HEK293 (cell line): ENCODE measurements around the gene NT5C2.
A peak's percentile ranks its signal among the peaks of the same experiment; 100 is the strongest.

Source experiments
- CTCF ChIP-seq: fragments of 450-650 bp; formaldehyde crosslinking; IDR thresholded peaks from 2 replicates; pipeline ENCODE4 v1.5.1; 2016; ENCODE audit warnings: missing biosample characterization, missing genetic modification characterization
- GLI2 ChIP-seq: fragments of 450-650 bp; formaldehyde crosslinking; IDR thresholded peaks from 2 replicates; pipeline ENCODE4; 2017; ENCODE audit warnings: missing biosample characterization, missing genetic modification characterization, low read depth, borderline replicate concordance
- HOXA7 ChIP-seq: sonication (generic); formaldehyde crosslinking; IDR thresholded peaks from 2 replicates; pipeline ENCODE4 v1.8.1; 2022; ENCODE audit warnings: missing genetic modification reagents, borderline replicate concordance
- HOXC10 ChIP-seq: sonication (generic); formaldehyde crosslinking; IDR thresholded peaks from 2 replicates; pipeline ENCODE4 v1.8.1; 2023; ENCODE audit warnings: mild to moderate bottlenecking, missing genetic modification reagents
- OSR2 ChIP-seq: fragments of 450-650 bp; formaldehyde crosslinking; IDR thresholded peaks from 2 replicates; pipeline ENCODE4 v1.5.1; 2016; ENCODE audit warnings: missing biosample characterization, missing genetic modification characterization
- PBX3 ChIP-seq: sonication (generic); formaldehyde crosslinking; IDR thresholded peaks from 2 replicates; pipeline ENCODE4 v1.8.1; 2022; ENCODE audit warnings: mild to moderate bottlenecking, moderate library complexity, missing genetic modification reagents
- REST ChIP-seq: fragments of 450-650 bp; formaldehyde crosslinking; IDR thresholded peaks from 2 replicates; pipeline ENCODE4 v1.5.1; 2016; ENCODE audit warnings: missing biosample characterization, missing genetic modification characterization
- SP2 ChIP-seq: fragments of 450-650 bp; formaldehyde crosslinking; IDR thresholded peaks from 2 replicates; pipeline ENCODE4 v1.5.1; 2016; ENCODE audit warnings: missing biosample characterization, missing genetic modification characterization
- TRIM28 ChIP-seq: IDR thresholded peaks from 2 replicates; pipeline ENCODE4 v1.6.1; 2011; ENCODE audit warnings: low read length, control low read depth, borderline replicate concordance
- ZBTB20 ChIP-seq: fragments of 450-650 bp; formaldehyde crosslinking; IDR thresholded peaks from 2 replicates; pipeline ENCODE4 v1.5.1; 2016; ENCODE audit warnings: missing biosample characterization, missing genetic modification characterization
- ZBTB21 ChIP-seq: fragments of 450-650 bp; formaldehyde crosslinking; IDR thresholded peaks from 2 replicates; pipeline ENCODE4 v1.5.1; 2017; ENCODE audit warnings: missing biosample characterization, missing genetic modification characterization
- ZBTB8A ChIP-seq: fragments of 450-650 bp; formaldehyde crosslinking; IDR thresholded peaks from 2 replicates; pipeline ENCODE4 v1.5.1; 2016; ENCODE audit warnings: missing biosample characterization, missing genetic modification characterization
- ZNF114 ChIP-seq: fragments of 450-650 bp; formaldehyde crosslinking; IDR thresholded peaks from 2 replicates; pipeline ENCODE4 v1.5.0; 2017; ENCODE audit warnings: missing biosample characterization, missing genetic modification characterization
- ZNF184 ChIP-seq: fragments of 450-650 bp; IDR thresholded peaks from 2 replicates; pipeline ENCODE4 v1.5.1; 2018; ENCODE audit warnings: missing biosample characterization, mild to moderate bottlenecking, missing genetic modification characterization
- ZNF19 ChIP-seq: fragments of 450-650 bp; formaldehyde crosslinking; IDR thresholded peaks from 2 replicates; pipeline ENCODE4; 2016; ENCODE audit warnings: missing biosample characterization, missing genetic modification characterization, low read depth
- ZNF2 ChIP-seq: fragments of 450-650 bp; formaldehyde crosslinking; IDR thresholded peaks from 2 replicates; pipeline ENCODE4 v1.5.1; 2016; ENCODE audit warnings: missing biosample characterization, missing genetic modification characterization
- ZNF26 ChIP-seq: fragments of 450-650 bp; formaldehyde crosslinking; IDR thresholded peaks from 2 replicates; pipeline ENCODE4 v1.5.1; 2016; ENCODE audit warnings: missing biosample characterization, missing genetic modification characterization
- ZNF324 ChIP-seq: fragments of 450-650 bp; formaldehyde crosslinking; IDR thresholded peaks from 2 replicates; pipeline ENCODE4 v1.5.1; 2016; ENCODE audit warnings: missing biosample characterization, missing genetic modification characterization
- ZNF335 ChIP-seq: fragments of 450-650 bp; formaldehyde crosslinking; conservative IDR thresholded peaks from 2 replicates; pipeline ENCODE4 v1.5.1; 2016; ENCODE audit warnings: missing biosample characterization, missing genetic modification characterization
- ZNF426 ChIP-seq: fragments of 450-650 bp; formaldehyde crosslinking; IDR thresholded peaks from 2 replicates; pipeline ENCODE4 v1.5.1; 2017; ENCODE audit warnings: missing biosample characterization, missing genetic modification characterization, mild to moderate bottlenecking, inconsistent platforms, moderate library complexity
- ZNF518A ChIP-seq: fragments of 450-650 bp; formaldehyde crosslinking; conservative IDR thresholded peaks from 2 replicates; pipeline ENCODE4 v1.5.1; 2016; ENCODE audit warnings: low read depth, missing biosample characterization, missing genetic modification characterization
- ZNF530 ChIP-seq: fragments of 450-650 bp; formaldehyde crosslinking; IDR thresholded peaks from 2 replicates; pipeline ENCODE4 v1.5.1; 2016; ENCODE audit warnings: low read depth, missing biosample characterization, missing genetic modification characterization
- ZNF558 ChIP-seq: fragments of 450-650 bp; formaldehyde crosslinking; IDR thresholded peaks from 2 replicates; pipeline ENCODE4 v1.5.1; 2016; ENCODE audit warnings: missing biosample characterization, missing genetic modification characterization
- ZNF571 ChIP-seq: fragments of 450-650 bp; formaldehyde crosslinking; IDR thresholded peaks from 2 replicates; pipeline ENCODE4 v1.5.0; 2017; ENCODE audit warnings: missing biosample characterization, missing genetic modification characterization
- ZNF776 ChIP-seq: fragments of 450-650 bp; formaldehyde crosslinking; IDR thresholded peaks from 2 replicates; pipeline ENCODE4 v1.5.0; 2017; ENCODE audit warnings: missing biosample characterization, missing genetic modification characterization, borderline replicate concordance
- ZSCAN30 ChIP-seq: fragments of 450-650 bp; IDR thresholded peaks from 2 replicates; pipeline ENCODE4 v1.5.1; 2018; ENCODE audit warnings: missing biosample characterization, mild to moderate bottlenecking, missing genetic modification characterization, moderate library complexity
- TF ChIP-seq, protein P1 (sequence below): fragments of 450-650 bp; formaldehyde crosslinking; IDR thresholded peaks from 2 replicates; pipeline ENCODE4 v1.5.1; 2017; ENCODE audit warnings: missing biosample characterization, missing genetic modification characterization

Gene NT5C2

DNA sequence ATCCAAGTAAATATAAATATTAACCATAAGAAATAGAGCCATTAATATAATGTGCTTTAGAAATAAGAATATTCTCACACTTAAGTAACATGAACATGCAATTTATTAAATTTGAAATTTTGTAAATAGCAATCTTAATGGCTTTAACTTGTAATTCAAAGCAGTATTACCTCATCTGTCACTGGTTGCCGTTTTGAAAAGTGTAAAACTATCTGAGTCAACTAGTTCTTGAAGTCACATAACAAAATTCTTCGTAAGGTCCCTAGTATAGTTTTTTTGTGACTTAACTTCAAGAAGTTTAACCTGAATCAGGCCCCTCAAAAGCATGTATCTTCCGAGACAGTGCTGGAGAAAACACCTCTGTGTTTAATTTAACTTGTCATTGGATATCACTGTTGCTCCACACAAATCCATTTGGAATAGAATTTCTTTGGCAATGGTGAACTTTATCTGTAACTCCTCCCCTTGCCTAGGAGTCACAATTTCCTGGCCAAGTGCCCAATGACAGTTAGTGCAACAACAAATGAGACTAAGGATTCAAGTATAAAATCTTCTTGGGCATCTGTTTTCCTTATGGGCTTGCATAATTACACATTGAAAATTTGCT is 47.1 kb downstream of the NT5C2 start (continued):
- TF ChIP-seq ZNF518A (tag by site-specific recombination): no peak
- no peak for TF ChIP-seq ZNF776 (tag by site-specific recombination)
- no peak for TF ChIP-seq OSR2 (tag by site-specific recombination)
- peak; percentile 51; the same call in 1 of the 2 replicates for TF ChIP-seq ZNF335 (tag by site-specific recombination)
- no peak for TF ChIP-seq REST (tag by site-specific recombination)
- TF ChIP-seq, protein P1, sequence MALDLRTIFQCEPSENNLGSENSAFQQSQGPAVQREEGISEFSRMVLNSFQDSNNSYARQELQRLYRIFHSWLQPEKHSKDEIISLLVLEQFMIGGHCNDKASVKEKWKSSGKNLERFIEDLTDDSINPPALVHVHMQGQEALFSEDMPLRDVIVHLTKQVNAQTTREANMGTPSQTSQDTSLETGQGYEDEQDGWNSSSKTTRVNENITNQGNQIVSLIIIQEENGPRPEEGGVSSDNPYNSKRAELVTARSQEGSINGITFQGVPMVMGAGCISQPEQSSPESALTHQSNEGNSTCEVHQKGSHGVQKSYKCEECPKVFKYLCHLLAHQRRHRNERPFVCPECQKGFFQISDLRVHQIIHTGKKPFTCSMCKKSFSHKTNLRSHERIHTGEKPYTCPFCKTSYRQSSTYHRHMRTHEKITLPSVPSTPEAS (tag by site-specific recombination): no peak
- TF ChIP-seq HOXC10 (CRISPR knock-in tag): no peak
- peak; percentile 38; the same call in 1 of the 2 replicates for TF ChIP-seq ZBTB20 (tag by site-specific recombination)
- no peak for TF ChIP-seq ZNF426
- no peak for TF ChIP-seq CTCF (tag by site-specific recombination)
- TF ChIP-seq ZNF184: peak; percentile 64; the same call in 1 of the 2 replicates
- TF ChIP-seq ZBTB21: no peak
- no peak for TF ChIP-seq ZNF114
- peak; percentile 47; the same call in 1 of the 2 replicates for TF ChIP-seq TRIM28
- no peak for TF ChIP-seq PBX3 (CRISPR knock-in tag)
- no peak for TF ChIP-seq ZBTB8A (tag by site-specific recombination)
- TF ChIP-seq HOXA7 (CRISPR knock-in tag): no peak
- TF ChIP-seq ZNF2 (tag by site-specific recombination): no peak
- no peak for TF ChIP-seq ZNF324 (tag by site-specific recombination)
- no peak for TF ChIP-seq ZNF26 (tag by site-specific recombination)
- TF ChIP-seq SP2 (tag by site-specific recombination): no peak
- no peak for TF ChIP-seq GLI2 (tag by site-specific recombination)
- TF ChIP-seq ZNF19: no peak
- TF ChIP-seq ZNF530 (tag by site-specific recombination): no peak
- peak; percentile 46; the same call in 1 of the 2 replicates for TF ChIP-seq ZSCAN30 (tag by site-specific recombination)
- TF ChIP-seq ZNF571 (tag by site-specific recombination): no peak
- no peak for TF ChIP-seq ZNF558 (tag by site-specific recombination)
